NCI-H2029 treated with DMSO at 0.1 percent for 48 hours (cell line): ENCODE results near the gene KRT27.
"Not testable (repeated sequence)": the region's sequence is repeated elsewhere in the genome, so short reads cannot be mapped to it uniquely, and the experiment has no call there.

Experiments
- DNase-seq: peaks from one replicate; lab custom pipeline; 2025; lab: John Stamatoyannopoulos, UW

The KRT27 gene

GRCh38 chr17:40755231-40755630, 27.1 kb downstream of the KRT27 start, which contains the start of gene KRT25:
Gene KRT25, minus strand, starts transcription at chr17:40755331. Its CDS starts 60 bp downstream, at chr17:40755271.
- no peak for DNase-seq

GRCh38 chr17:40753804-40754203, 28.5 kb downstream of the KRT27 start:
- no peak for DNase-seq

GRCh38 chr17:40751065-40751464, 31.3 kb downstream of the KRT27 start:
- no peak for DNase-seq

- DNase-seq = no peak
These were observed 32.0 kb downstream of the KRT27 start for GRCh38 chr17:40750391-40750790.

GRCh38 chr17:40748666-40749065, 33.7 kb downstream of the KRT27 start:
- not testable (repeated sequence) for DNase-seq

GRCh38 chr17:40738553-40738952, 43.8 kb downstream of the KRT27 start:
- DNase-seq = no peak

- DNase-seq = no peak
These were observed 47.3 kb downstream of the KRT27 start for GRCh38 chr17:40735016-40735415.

GRCh38 chr17:40734018-40734417, 48.3 kb downstream of the KRT27 start:
- DNase-seq = no peak

- no peak for DNase-seq
These were observed 51.4 kb downstream of the KRT27 start for GRCh38 chr17:40730970-40731369.

- DNase-seq = no peak
These were observed 54.7 kb downstream of the KRT27 start for GRCh38 chr17:40727447-40728231.

- DNase-seq = no peak
These were observed 55.4 kb downstream of the KRT27 start for GRCh38 chr17:40726919-40727318.
